Subcutaneous abdominal adipose tissue (tissue), 5 donors: ENCODE data around the gene MGME1.

ENCODE experiments used
- H3K27ac ChIP-seq: one replicate; pipeline ENCODE4 v1.7.0; 2013; ENCODE audit warnings: low read depth, mild to moderate bottlenecking, inconsistent platforms, low read length, moderate library complexity
- H3K27me3 ChIP-seq, 5 donors: one replicate each; pipeline ENCODE4 v1.7.0; 2013; ENCODE audit warnings: low read length in 5 of 5, inconsistent platforms in 1 of 5; ENCODE audit not compliant: control insufficient read depth in 5 of 5, insufficient read depth in 4 of 5
- H3K36me3 ChIP-seq, 5 donors: one replicate each; pipeline ENCODE4 v1.7.0; 2013; ENCODE audit warnings: low read length in 5 of 5; ENCODE audit not compliant: control insufficient read depth in 5 of 5, insufficient read depth in 5 of 5
- H3K4me1 ChIP-seq, 5 donors: one replicate each; pipeline ENCODE4 v1.7.0; 2013; ENCODE audit warnings: low read length in 5 of 5, mild to moderate bottlenecking in 3 of 5, moderate library complexity in 1 of 5; ENCODE audit not compliant: control insufficient read depth in 5 of 5, insufficient read depth in 5 of 5
- H3K4me3 ChIP-seq, 5 donors: one replicate each; pipeline ENCODE4 v1.7.0; 2013; ENCODE audit warnings: low read length in 5 of 5, low read depth in 1 of 5
- H3K9ac ChIP-seq, 5 donors: one replicate each; pipeline ENCODE4 v1.7.0; 2013; ENCODE audit warnings: low read length in 5 of 5, mild to moderate bottlenecking in 4 of 5, moderate library complexity in 3 of 5
- H3K9me3 ChIP-seq, 5 donors: one replicate each; pipeline ENCODE4 v1.7.0; 2013; ENCODE audit warnings: low read length in 5 of 5; ENCODE audit not compliant: control insufficient read depth in 5 of 5
- donor health status: healthy.
- donor health status: healthy.
- donor health status: healthy.
- donor health status: healthy.
- donor health status: healthy.

Gene MGME1

GRCh38 chr20:17949899-17950298 is 18.9 kb upstream of the MGME1 start:
- Histone ChIP-seq H3K36me3 (peaks cover 70 to 94% (median 86%) of the 10 kb centered on the region in 5 donors), H3K27me3 (no peaks in the 10 kb centered on the region), H3K9me3 (no peaks in the 10 kb centered on the region), H3K4me1 (no peaks in the 10 kb centered on the region), H3K9ac (no peak overlapping the region), H3K4me3 (no peak overlapping the region), H3K27ac (no peak overlapping the region)

GRCh38 chr20:17950670-17951069 is 18.1 kb upstream of the MGME1 start:
- Histone ChIP-seq H3K36me3 (peaks cover 71 to 90% (median 87%) of the 10 kb centered on the region in 5 donors), H3K9me3 (no peaks in the 10 kb centered on the region), H3K4me3 (no peak overlapping the region), H3K27ac (no peak overlapping the region), H3K4me1 (no peaks in the 10 kb centered on the region), H3K9ac (no peak overlapping the region), H3K27me3 (no peaks in the 10 kb centered on the region)

GRCh38 chr20:17951323-17951722 is 17.5 kb upstream of the MGME1 start:
- H3K27ac ChIP-seq, result no peak overlapping the region
- peaks cover 66 to 87% (median 84%) of the 10 kb centered on the region in 5 donors for H3K36me3 ChIP-seq
- H3K9me3 ChIP-seq, result no peaks in the 10 kb centered on the region
- H3K4me1 ChIP-seq, result no peaks in the 10 kb centered on the region
- no peak overlapping the region for H3K9ac ChIP-seq
- H3K27me3 ChIP-seq, result no peaks in the 10 kb centered on the region
- no peak overlapping the region for H3K4me3 ChIP-seq

GRCh38 chr20:17952692-17953684 is 15.8 kb upstream of the MGME1 start:
- Histone ChIP-seq H3K4me1 (peaks cover 0 to 7% (median 4%) of the 10 kb centered on the region in 5 donors), H3K4me3 (no peak overlapping the region), H3K27me3 (no peaks in the 10 kb centered on the region), H3K9ac (no peak overlapping the region), H3K9me3 (no peaks in the 10 kb centered on the region), H3K27ac (no peak overlapping the region), H3K36me3 (peaks cover 51 to 75% (median 70%) of the 10 kb centered on the region in 5 donors)

GRCh38 chr20:17953935-17954334 is 14.9 kb upstream of the MGME1 start:
- H3K9me3 ChIP-seq, result no peaks in the 10 kb centered on the region
- H3K4me1 ChIP-seq, result peaks cover 0 to 16% (median 12%) of the 10 kb centered on the region in 5 donors
- peaks cover 43 to 66% (median 61%) of the 10 kb centered on the region in 5 donors for H3K36me3 ChIP-seq
- H3K4me3 ChIP-seq, result no peak overlapping the region
- no peaks in the 10 kb centered on the region for H3K27me3 ChIP-seq
- no peak overlapping the region for H3K9ac ChIP-seq
- no peak overlapping the region for H3K27ac ChIP-seq

GRCh38 chr20:17955302-17955701 is 13.5 kb upstream of the MGME1 start:
- Histone ChIP-seq H3K4me3 (no peak overlapping the region), H3K4me1 (peaks cover 0 to 29% (median 22%) of the 10 kb centered on the region in 5 donors), H3K27me3 (no peaks in the 10 kb centered on the region), H3K36me3 (peaks cover 30 to 53% (median 47%) of the 10 kb centered on the region in 5 donors), H3K9ac (no peak overlapping the region), H3K27ac (no peak overlapping the region), H3K9me3 (no peaks in the 10 kb centered on the region)

- Histone ChIP-seq H3K27me3 (no peaks in the 10 kb centered on the region), H3K9me3 (no peaks in the 10 kb centered on the region), H3K4me1 (peaks cover 0 to 38% (median 31%) of the 10 kb centered on the region in 5 donors), H3K4me3 (no peak overlapping the region), H3K36me3 (peaks cover 21 to 44% (median 38%) of the 10 kb centered on the region in 5 donors), H3K9ac (no peak overlapping the region), H3K27ac (no peak overlapping the region)
Observed at GRCh38 chr20:17956099-17956685, 12.6 kb upstream of the MGME1 start.

- H3K27ac ChIP-seq, result peak overlapping the region; percentile 68
- H3K36me3 ChIP-seq, result peaks cover 13 to 33% (median 31%) of the 10 kb centered on the region in 5 donors
- H3K4me1 ChIP-seq, result peaks cover 0 to 53% (median 46%) of the 10 kb centered on the region in 5 donors
- no peak overlapping the region for H3K4me3 ChIP-seq
- H3K27me3 ChIP-seq, result no peaks in the 10 kb centered on the region
- H3K9ac ChIP-seq, result peak overlapping the region in 1 of 5 donors; percentile 5
- no peaks in the 10 kb centered on the region for H3K9me3 ChIP-seq
Observed at GRCh38 chr20:17957505-17958363, 11.1 kb upstream of the MGME1 start.

- H3K9ac ChIP-seq, result peak overlapping the region in 2 of 5 donors; percentile 5 to 69
- H3K36me3 ChIP-seq, result peaks cover 8 to 24% (median 22%) of the 10 kb centered on the region in 5 donors
- H3K4me1 ChIP-seq, result peaks cover 0 to 62% (median 55%) of the 10 kb centered on the region in 5 donors
- no peaks in the 10 kb centered on the region for H3K9me3 ChIP-seq
- no peaks in the 10 kb centered on the region for H3K27me3 ChIP-seq
- peak overlapping the region; percentile 68 for H3K27ac ChIP-seq
- H3K4me3 ChIP-seq, result no peak overlapping the region
Observed at GRCh38 chr20:17958373-17959256, 10.2 kb upstream of the MGME1 start.
